ENCODE measurements around the gene AGAP1.

GRCh38 chr2:236051351-236051750, 557.5 kb downstream of the AGAP1 start:
- no peak for TF ChIP-seq POLR2AphosphoS5 (IDR thresholded peaks at IDR 0.05)
- TF ChIP-seq, protein P1, sequence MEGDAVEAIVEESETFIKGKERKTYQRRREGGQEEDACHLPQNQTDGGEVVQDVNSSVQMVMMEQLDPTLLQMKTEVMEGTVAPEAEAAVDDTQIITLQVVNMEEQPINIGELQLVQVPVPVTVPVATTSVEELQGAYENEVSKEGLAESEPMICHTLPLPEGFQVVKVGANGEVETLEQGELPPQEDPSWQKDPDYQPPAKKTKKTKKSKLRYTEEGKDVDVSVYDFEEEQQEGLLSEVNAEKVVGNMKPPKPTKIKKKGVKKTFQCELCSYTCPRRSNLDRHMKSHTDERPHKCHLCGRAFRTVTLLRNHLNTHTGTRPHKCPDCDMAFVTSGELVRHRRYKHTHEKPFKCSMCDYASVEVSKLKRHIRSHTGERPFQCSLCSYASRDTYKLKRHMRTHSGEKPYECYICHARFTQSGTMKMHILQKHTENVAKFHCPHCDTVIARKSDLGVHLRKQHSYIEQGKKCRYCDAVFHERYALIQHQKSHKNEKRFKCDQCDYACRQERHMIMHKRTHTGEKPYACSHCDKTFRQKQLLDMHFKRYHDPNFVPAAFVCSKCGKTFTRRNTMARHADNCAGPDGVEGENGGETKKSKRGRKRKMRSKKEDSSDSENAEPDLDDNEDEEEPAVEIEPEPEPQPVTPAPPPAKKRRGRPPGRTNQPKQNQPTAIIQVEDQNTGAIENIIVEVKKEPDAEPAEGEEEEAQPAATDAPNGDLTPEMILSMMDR (IDR thresholded peaks at IDR 0.05) = no peak

Measured in sigmoid colon (tissue), 4 donors.